Measurements from ENCODE around the gene DENND1C. TPM values are rescaled to one million over a fixed set of nuclear protein-coding genes. Genes with fewer than 3 reads are reported as not detected.

Gene DENND1C, protein sequence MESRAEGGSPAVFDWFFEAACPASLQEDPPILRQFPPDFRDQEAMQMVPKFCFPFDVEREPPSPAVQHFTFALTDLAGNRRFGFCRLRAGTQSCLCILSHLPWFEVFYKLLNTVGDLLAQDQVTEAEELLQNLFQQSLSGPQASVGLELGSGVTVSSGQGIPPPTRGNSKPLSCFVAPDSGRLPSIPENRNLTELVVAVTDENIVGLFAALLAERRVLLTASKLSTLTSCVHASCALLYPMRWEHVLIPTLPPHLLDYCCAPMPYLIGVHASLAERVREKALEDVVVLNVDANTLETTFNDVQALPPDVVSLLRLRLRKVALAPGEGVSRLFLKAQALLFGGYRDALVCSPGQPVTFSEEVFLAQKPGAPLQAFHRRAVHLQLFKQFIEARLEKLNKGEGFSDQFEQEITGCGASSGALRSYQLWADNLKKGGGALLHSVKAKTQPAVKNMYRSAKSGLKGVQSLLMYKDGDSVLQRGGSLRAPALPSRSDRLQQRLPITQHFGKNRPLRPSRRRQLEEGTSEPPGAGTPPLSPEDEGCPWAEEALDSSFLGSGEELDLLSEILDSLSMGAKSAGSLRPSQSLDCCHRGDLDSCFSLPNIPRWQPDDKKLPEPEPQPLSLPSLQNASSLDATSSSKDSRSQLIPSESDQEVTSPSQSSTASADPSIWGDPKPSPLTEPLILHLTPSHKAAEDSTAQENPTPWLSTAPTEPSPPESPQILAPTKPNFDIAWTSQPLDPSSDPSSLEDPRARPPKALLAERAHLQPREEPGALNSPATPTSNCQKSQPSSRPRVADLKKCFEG
- 63.7 and 67.6 TPM in 2 replicates for total RNA-seq

DNA sequence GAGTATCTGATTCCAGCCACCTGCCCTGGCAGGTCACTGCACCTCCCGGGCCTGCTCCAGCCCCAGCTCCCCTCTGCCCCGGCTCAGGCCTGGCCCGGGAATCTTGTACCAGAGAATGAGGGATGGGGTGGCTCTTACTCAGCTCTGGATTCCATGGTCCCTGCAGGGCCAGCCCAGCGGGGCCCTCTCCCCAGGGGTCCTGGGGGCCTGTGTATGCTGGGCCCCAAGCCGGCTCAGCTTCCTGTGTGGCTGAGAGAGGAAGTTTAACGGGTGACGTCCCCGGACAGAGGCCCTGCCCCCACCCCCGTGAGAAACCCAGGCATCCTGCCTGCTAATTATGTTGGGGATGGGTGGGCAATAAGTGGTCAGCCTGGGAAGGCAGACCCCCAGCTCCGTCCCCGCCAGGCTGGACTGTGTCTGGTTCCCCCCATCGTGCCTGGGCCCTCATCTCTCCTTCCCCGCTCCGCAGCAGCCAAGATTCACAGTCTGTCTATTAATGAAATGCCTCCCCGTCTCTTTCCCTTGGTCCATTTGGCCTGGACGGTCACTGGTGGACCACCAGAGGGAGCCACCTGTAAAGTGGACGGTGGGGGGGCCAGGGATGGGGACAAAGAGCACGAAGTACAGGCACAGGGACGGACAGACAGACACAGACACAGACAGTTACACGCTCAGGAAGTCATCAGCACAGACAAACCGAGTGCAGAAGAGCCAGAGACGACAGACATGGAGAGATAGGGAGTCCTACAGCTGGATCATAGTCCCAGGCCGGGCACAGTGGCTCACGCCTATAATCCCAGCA, at the start of gene DENND1C:
Gene DENND1C, minus strand, starts transcription at position 247 of the 802 bp plus-strand sequence. Its CDS starts 92 bp downstream, at position 155.
- Mint-ChIP-seq H3K27ac (peak within 1 kb of the TSS; percentile 96), H3K4me3 (peak within 1 kb of the TSS; percentile 99), H3K9me3 (no peaks in the 10 kb centered on the region), H3K27me3 (no peaks in the 10 kb centered on the region), H3K4me1 (peaks cover 23% of the 10 kb centered on the region), H3K36me3 (ENCODE audit: low read depth) (peaks cover 4% of the 10 kb centered on the region)
- intact Hi-C loops (cut with micrococcal nuclease): loop anchor here (1.0 to 5.0 kb wide), 3 partner anchors 21 to 36 kb away; partner anchors contain the start of gene TUBB4A
- DNase-seq: peak; percentile 91

DNA sequence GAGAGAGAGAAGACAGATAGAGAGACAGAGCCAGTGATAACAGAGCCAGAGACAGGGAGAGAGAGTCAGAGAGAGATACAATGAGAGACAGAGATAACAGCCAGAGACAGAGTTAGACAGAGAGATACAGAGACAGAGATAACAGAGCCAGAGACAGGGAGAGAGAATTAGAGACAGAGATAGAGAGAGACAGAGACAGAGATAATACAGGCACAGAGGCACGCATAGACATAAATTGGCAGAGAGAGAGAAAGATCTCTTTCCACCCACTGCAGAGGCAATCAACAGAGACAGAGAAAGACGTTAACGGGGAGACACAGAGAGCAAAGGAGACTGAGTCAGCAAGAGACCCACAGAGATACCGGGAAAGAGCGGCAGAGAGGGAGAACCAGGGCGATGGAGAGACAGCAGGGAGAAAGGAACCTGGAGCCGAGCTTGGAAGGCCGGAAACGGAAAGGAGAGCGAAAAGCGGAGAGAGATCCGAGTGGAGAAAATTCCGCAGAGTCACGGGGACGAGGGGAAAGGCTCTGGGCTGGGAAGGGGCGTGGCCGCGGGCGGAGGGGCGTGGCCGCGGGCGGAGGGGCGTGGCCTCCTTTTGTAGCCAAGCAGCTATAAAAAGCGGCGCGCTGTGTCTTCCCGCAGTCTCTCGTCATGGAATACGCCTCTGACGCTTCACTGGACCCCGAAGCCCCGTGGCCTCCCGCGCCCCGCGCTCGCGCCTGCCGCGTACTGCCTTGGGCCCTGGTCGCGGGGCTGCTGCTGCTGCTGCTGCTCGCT, 49.0 kb upstream of the DENND1C start, which contains the start of gene TNFSF9:
Gene TNFSF9, plus strand, starts transcription at position 641 of the 777 bp plus-strand sequence. Its CDS starts 11 bp downstream, at position 652.
- Mint-ChIP-seq H3K4me1 (peaks cover 31% of the 10 kb centered on the region), H3K27me3 (peaks cover 36% of the 10 kb centered on the region), H3K4me3 (peak within 1 kb of the TSS; percentile 87), H3K27ac (peak within 1 kb of the TSS; percentile 84), H3K9me3 (peaks cover under 1% of the 10 kb centered on the region), H3K36me3 (ENCODE audit: low read depth) (peaks cover 13% of the 10 kb centered on the region)
- peak; percentile 95 for DNase-seq
- intact Hi-C loops (cut with micrococcal nuclease): loop anchor here (1.0 to 5.0 kb wide), 2 partner anchors 14 to 207 kb away; partner anchors contain the start of genes GPR108 and TRIP10

DNA sequence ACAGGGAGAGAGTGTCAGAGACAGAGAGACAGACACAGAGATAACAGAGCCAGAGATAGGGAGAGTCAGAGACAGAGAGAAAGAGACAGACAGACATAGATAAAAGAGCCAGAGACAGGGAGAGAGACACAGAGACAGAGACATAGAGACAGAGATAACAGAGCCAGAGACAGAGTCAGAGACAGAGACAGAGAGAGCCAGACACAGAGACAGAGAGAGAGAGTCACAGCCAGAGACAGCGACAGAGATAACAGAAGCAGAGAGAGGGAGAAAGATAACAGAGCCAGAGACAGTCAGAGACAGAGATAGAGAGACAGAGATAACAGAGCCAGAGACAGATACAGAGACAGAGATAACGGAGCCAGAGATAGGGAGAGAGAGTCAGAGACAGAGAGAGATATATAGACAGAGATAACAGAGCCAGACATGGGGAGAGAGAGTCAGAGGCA, 48.4 kb upstream of the DENND1C start:
- intact Hi-C loops (cut with micrococcal nuclease): loop anchor here (1.0 to 5.0 kb wide), 2 partner anchors 14 to 207 kb away; partner anchors contain the start of genes GPR108 and TRIP10
- Mint-ChIP-seq H3K4me1 (peaks cover 30% of the 10 kb centered on the region), H3K9me3 (no peaks in the 10 kb centered on the region), H3K4me3 (peak overlapping the region; percentile 87), H3K36me3 (ENCODE audit: low read depth) (peaks cover 9% of the 10 kb centered on the region), H3K27me3 (peaks cover 36% of the 10 kb centered on the region), H3K27ac (peak overlapping the region; percentile 84)
- no peak for DNase-seq

DNA sequence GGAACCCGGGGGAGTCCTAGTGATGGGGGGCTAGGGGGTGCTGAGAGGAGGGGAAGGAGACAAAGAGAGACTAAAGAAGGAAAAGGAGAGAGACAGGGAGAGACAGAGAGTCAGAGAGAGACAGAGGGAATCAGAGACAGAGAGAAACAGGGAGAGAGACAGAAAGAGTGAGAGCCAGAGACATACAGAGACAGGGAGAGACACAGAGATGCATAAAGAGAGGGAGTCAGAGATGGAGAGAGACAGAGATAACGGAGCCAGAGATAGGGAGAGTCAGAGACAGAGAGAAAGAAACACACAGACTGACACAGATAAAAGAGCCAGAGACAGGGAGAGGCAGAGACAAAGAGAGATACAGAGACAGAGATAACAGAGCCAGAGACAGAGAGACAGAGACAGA, 47.8 kb upstream of the DENND1C start:
- no peak for DNase-seq
- peaks cover 9% of the 10 kb centered on the region for H3K36me3 Mint-ChIP-seq (ENCODE audit: low read depth)
- peaks cover 36% of the 10 kb centered on the region for H3K27me3 Mint-ChIP-seq
- H3K4me1 Mint-ChIP-seq: peaks cover 30% of the 10 kb centered on the region
- H3K4me3 Mint-ChIP-seq: peak overlapping the region; percentile 87
- intact Hi-C loops (cut with micrococcal nuclease): no loop called here
- H3K9me3 Mint-ChIP-seq: no peaks in the 10 kb centered on the region
- H3K27ac Mint-ChIP-seq: no peak overlapping the region

DNA sequence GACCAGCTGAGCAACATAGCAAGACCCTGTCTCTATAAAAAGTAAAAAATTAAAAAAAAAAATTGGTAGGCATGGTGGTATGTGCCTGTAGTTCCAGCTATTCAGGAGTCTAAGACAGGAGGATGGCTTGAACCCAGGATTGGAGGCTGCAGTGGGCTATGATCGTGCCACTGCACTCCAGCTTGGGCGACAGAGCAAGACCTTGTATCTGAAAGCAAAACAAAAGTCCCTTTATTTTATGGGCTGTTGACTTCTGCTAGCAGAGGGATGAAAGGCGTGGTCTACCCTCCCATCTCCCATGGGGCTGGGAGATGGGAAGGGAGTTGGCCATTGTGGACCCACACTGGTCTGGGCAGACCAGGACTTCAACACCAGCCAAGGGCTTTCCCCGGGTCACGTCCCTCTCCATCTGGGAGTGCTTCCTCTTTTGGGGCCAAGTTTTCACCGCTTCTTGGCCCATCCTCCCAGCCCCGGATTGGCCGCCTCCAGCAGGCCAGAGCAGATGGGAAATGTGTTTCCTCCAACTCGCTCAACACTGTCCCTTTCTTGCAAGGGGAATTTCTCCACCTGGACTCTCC, 47.0 kb upstream of the DENND1C start:
- intact Hi-C loops (cut with micrococcal nuclease): no loop called here
- Mint-ChIP-seq H3K9me3 (no peaks in the 10 kb centered on the region), H3K27ac (no peak overlapping the region), H3K36me3 (ENCODE audit: low read depth) (peaks cover 5% of the 10 kb centered on the region), H3K4me1 (peaks cover 28% of the 10 kb centered on the region), H3K27me3 (peaks cover 32% of the 10 kb centered on the region), H3K4me3 (no peak overlapping the region)
- DNase-seq: no peak

DNA sequence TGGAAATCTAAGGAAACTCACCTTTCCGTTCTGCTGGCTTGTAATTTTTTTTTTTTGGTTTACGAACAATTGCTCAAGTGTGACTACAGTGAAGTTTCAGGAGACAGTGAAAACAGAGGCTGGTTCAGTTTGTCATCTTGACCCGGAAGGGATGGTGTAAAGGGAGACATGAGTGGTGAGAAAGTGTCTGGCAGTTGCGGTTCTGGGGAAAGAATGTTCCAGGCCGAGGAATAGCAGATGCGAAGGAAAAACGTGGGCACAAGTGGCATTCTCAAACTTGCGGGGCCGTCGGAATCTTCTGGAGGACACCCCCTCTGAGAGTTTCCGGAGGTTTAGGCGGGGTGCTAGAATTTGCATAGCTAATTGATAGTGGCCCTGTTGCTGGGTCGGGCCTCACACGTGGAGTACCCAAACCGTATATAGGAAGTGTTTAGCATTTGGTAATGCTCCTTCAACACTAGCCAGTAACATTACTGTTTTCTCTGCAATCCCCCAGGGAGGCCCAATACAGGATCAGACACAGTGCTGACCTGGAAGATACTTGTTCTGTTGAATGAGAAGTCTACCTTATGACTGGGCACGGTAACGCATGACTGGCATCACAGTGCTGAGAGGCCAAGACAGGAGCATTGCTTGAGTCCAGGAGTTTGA, 46.4 kb upstream of the DENND1C start:
- intact Hi-C loops (cut with micrococcal nuclease): no loop called here
- DNase-seq: no peak
- Mint-ChIP-seq H3K36me3 (ENCODE audit: low read depth) (peaks cover 5% of the 10 kb centered on the region), H3K27ac (no peak overlapping the region), H3K4me1 (peaks cover 28% of the 10 kb centered on the region), H3K4me3 (no peak overlapping the region), H3K9me3 (no peaks in the 10 kb centered on the region), H3K27me3 (peaks cover 31% of the 10 kb centered on the region)

DNA sequence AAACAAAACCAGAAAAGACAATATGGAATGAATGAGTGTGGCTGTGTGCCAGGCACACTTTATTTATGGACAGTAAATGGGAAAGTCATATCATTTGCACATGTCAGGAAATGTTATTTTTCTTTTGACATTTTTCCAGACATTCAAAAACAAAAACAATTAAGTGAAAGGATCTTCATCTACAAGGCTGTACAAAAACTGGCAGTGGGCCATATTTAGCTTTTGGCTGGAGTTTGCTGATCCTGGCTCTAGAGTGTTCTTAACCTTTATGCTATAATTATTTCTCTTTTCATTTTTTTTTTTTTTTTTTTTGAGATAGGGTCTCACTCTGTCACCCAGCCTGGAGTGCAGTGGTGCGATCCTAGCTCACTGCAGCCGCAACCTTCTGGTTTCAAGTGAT, 42.7 kb upstream of the DENND1C start:
- DNase-seq: no peak
- no peak overlapping the region for H3K27ac Mint-ChIP-seq
- peaks cover 2% of the 10 kb centered on the region for H3K27me3 Mint-ChIP-seq
- H3K9me3 Mint-ChIP-seq: no peaks in the 10 kb centered on the region
- no peaks in the 10 kb centered on the region for H3K36me3 Mint-ChIP-seq (ENCODE audit: low read depth)
- H3K4me3 Mint-ChIP-seq: no peak overlapping the region
- intact Hi-C loops (cut with micrococcal nuclease): no loop called here
- H3K4me1 Mint-ChIP-seq: peaks cover 10% of the 10 kb centered on the region

DNA sequence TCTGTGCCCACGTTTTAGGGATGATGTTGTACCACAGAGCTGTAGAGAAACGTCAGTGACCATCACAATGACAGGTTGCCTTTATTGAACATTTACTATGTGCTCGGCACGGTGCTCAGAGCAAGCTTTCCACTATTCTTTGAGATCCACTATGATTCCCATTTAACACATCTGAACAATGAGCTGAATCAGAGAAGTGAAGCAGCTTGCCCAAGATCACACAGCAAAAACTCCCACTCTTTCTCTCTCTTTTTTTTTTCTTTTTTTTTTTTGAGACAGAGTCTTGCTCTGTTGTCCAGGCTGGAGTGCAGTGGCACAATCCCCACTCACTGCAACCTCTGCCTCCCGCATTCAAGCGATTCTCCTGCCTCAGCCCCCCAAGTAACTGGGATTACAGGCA, 41.1 kb upstream of the DENND1C start:
- H3K27me3 Mint-ChIP-seq: no peaks in the 10 kb centered on the region
- no peak overlapping the region for H3K27ac Mint-ChIP-seq
- H3K36me3 Mint-ChIP-seq (ENCODE audit: low read depth): no peaks in the 10 kb centered on the region
- no peaks in the 10 kb centered on the region for H3K9me3 Mint-ChIP-seq
- no peak for DNase-seq
- intact Hi-C loops (cut with micrococcal nuclease): no loop called here
- H3K4me1 Mint-ChIP-seq: peaks cover 22% of the 10 kb centered on the region
- no peak overlapping the region for H3K4me3 Mint-ChIP-seq

DNA sequence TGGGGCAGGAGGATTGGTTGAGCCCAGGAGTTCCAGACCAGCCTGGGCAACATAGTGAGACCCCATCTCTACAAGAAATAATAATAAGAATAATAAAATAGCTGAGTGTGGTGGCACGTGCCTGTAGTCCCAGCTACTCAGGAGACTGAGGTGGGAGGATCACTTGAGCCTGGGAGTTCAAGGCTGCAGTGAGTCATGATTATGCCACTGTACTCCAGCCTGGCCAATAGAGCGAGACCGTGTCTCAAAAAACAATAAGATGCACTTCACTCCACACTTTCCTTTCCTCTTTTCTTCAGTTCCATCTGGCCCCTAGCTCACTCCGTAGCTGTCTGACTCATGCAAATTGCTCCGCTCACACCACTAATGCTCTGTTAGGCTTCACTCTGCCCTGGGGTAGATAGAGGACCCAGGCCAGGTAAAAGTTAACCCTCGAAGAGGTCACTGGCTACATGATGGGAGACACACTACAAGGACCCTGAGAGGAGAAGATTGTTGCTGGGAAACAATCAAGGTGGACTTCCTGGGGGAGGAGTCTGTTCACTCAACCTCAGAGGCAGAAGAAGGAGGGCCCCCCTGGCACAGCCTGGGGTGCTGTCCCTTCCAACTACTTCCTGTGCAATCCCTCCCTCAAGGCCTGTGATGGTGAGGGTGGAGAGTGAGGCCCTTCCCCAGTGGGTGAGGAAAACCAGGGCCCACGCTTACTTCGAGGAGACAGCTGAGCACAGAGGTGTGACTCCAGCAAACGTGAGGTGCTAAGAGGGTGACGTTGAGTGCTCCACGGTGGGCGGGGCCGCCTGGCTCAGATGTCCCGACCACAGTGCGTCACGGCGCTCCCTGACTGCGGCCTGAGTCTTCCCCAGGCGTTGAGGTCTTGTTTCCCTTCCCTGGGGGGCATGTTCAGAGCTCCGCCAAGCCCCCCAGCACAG, 40.4 kb upstream of the DENND1C start:
- intact Hi-C loops (cut with micrococcal nuclease): no loop called here
- peak; percentile 63 for DNase-seq
- Mint-ChIP-seq H3K27me3 (no peaks in the 10 kb centered on the region), H3K4me1 (peaks cover 27% of the 10 kb centered on the region), H3K9me3 (no peaks in the 10 kb centered on the region), H3K4me3 (no peak overlapping the region), H3K27ac (peak overlapping the region; percentile 20), H3K36me3 (ENCODE audit: low read depth) (no peaks in the 10 kb centered on the region)

DNA sequence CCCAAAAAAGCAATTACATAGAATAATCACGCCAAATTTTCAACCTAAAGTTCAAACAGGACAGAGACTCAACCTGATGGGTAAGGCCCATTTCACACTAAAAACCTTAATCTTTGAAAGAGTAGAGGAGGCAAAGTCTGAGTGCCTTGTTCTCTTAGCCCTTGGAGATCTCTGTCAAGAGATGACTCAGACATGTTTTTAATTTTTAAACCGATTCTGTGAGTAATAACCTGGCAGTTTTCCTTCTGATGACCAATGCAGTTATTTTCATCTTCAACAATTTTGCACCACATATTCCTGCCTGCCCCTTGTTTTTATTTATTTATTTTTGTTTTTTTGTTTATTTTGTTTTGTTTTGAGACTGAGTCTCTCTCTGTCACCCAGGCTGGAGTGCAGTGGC, 37.7 kb upstream of the DENND1C start:
- Mint-ChIP-seq H3K9me3 (no peaks in the 10 kb centered on the region), H3K36me3 (ENCODE audit: low read depth) (no peaks in the 10 kb centered on the region), H3K27ac (peak overlapping the region; percentile 64), H3K4me3 (peak overlapping the region; percentile 41), H3K4me1 (peaks cover 39% of the 10 kb centered on the region), H3K27me3 (no peaks in the 10 kb centered on the region)
- DNase-seq: no peak
- intact Hi-C loops (cut with micrococcal nuclease): loop anchor here (2.0 to 5.0 kb wide), 4 partner anchors 37 to 233 kb away; partner anchors contain the start of gene DENND1C

Measured in activated CD4-positive, alpha-beta T cell treated with anti-CD3 and anti-CD28 coated beads, Interleukin-2, amount 10 ng/mL, durations not matched to agents 24 days and 14 days (primary cell).